ENCODE data around the gene GTF3C2. TPM values are rescaled to one million over a fixed set of nuclear protein-coding genes. Genes with fewer than 3 reads are reported as not detected.
"Not testable (repeated sequence)": the region's sequence is repeated elsewhere in the genome, so short reads cannot be mapped to it uniquely, and the experiment has no call there.

The GTF3C2 gene
- total RNA-seq, 1 donor from 2014 or later: 61.3 TPM

DNA sequence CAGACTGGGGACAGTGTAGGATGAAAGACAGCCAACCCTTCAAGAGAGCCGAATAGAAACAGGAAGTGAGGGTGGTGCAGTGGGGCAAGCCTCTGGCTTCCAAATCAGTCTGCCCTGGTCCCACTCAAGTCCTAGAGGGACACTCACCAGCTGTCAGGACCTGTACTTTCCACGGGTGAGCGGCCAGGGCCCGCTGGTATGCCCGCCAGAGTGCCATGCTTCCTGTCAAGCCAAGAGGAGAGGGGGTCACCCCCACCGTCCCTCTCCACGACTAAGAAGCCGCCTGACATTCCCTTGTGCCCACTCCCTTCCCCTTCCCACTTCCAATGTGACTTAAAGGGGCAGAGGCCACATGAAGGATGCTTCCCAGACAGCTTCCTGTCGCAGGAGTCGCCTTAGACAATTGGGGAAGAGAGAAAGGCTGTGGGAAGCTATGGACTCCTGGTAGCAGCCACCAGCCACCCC lies 34.2 kb downstream of the GTF3C2 start:
- Mint-ChIP-seq H3K4me3 (ENCODE audit: unreplicated experiment) (peak overlapping the region; percentile 92), H3K27me3 (ENCODE audit: low read depth, unreplicated experiment) (no peaks in the 10 kb centered on the region), H3K4me1 (ENCODE audit: low read depth, unreplicated experiment) (peaks cover 16% of the 10 kb centered on the region), H3K9me3 (ENCODE audit: unreplicated experiment) (no peaks in the 10 kb centered on the region), H3K36me3 (ENCODE audit: low read depth, unreplicated experiment) (peaks cover 14% of the 10 kb centered on the region), H3K27ac (ENCODE audit: unreplicated experiment) (peak overlapping the region; percentile 98)
- Histone ChIP-seq H3K4me1 (ENCODE audit: insufficient read depth, low read length) (peaks cover 26% of the 10 kb centered on the region), H3K79me2 (ENCODE audit: insufficient read depth, low read length) (peaks cover 16% of the 10 kb centered on the region), H3K27me3 (ENCODE audit: insufficient read depth, low read length) (no peaks in the 10 kb centered on the region), H3K9me3 (ENCODE audit: insufficient read depth, low read depth, low read length) (no peaks in the 10 kb centered on the region), H2AFZ (ENCODE audit: low read depth, low read length) (peak overlapping the region; percentile 76), H3K36me3 (ENCODE audit: insufficient read depth, low read length) (peaks cover 10% of the 10 kb centered on the region), H3K4me3 (ENCODE audit: insufficient read depth, low read depth, low read length) (peak overlapping the region; percentile 94), H4K20me1 (ENCODE audit: insufficient read depth, low read length) (peaks cover 10% of the 10 kb centered on the region), H3K27ac (ENCODE audit: low read depth, low read length) (peak overlapping the region; percentile 96), H3K4me2 (ENCODE audit: low read length) (peak overlapping the region; percentile 97), H3K9ac (ENCODE audit: low read length) (peak overlapping the region; percentile 99)
- DNase-seq (ENCODE audit: low read depth): no peak
- no peak for TF ChIP-seq EZH2 (IDR thresholded peaks at IDR 0.05; ENCODE audit: insufficient read depth, low read length)
- TF ChIP-seq, protein P1, sequence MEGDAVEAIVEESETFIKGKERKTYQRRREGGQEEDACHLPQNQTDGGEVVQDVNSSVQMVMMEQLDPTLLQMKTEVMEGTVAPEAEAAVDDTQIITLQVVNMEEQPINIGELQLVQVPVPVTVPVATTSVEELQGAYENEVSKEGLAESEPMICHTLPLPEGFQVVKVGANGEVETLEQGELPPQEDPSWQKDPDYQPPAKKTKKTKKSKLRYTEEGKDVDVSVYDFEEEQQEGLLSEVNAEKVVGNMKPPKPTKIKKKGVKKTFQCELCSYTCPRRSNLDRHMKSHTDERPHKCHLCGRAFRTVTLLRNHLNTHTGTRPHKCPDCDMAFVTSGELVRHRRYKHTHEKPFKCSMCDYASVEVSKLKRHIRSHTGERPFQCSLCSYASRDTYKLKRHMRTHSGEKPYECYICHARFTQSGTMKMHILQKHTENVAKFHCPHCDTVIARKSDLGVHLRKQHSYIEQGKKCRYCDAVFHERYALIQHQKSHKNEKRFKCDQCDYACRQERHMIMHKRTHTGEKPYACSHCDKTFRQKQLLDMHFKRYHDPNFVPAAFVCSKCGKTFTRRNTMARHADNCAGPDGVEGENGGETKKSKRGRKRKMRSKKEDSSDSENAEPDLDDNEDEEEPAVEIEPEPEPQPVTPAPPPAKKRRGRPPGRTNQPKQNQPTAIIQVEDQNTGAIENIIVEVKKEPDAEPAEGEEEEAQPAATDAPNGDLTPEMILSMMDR (IDR thresholded peaks at IDR 0.05; ENCODE audit: insufficient read depth, low read depth, low read length): no peak
- no peak for FAIRE-seq

DNA sequence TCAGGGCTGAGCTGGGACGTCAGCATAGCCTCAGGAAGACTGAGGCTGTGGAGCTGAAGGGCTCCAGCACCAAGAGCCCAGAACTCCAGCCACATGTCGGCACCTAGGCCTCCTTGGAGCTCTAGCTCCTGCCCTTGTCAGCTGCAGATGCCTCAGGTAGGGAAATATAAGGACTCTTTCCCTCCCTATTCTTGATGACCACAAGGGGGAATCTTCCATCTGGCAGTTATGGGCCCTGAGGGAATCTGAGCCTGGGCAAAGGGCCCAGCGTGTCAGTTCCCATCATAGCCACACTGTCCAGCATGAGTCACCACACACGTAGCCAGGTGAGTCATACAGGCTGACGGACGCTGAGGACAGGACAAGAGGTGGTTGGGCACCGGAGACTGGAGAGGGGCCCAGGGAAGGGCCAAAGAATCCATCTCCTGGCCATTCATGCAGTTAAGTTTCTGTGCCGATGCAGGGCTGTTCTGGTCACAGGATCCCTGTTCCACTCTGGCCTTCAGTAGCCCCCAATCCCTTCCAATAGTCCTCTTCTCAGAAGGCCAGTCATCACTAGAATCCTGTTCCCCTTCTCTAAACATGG lies 35.5 kb downstream of the GTF3C2 start:
- Mint-ChIP-seq H3K9me3 (ENCODE audit: unreplicated experiment) (no peaks in the 10 kb centered on the region), H3K36me3 (ENCODE audit: low read depth, unreplicated experiment) (peaks cover 7% of the 10 kb centered on the region), H3K27ac (ENCODE audit: unreplicated experiment) (peak overlapping the region; percentile 92), H3K4me3 (ENCODE audit: unreplicated experiment) (peak overlapping the region; percentile 92), H3K27me3 (ENCODE audit: low read depth, unreplicated experiment) (no peaks in the 10 kb centered on the region), H3K4me1 (ENCODE audit: low read depth, unreplicated experiment) (peaks cover 16% of the 10 kb centered on the region)
- H3K4me1 ChIP-seq (ENCODE audit: insufficient read depth, low read length): peaks cover 26% of the 10 kb centered on the region
- H3K9me3 ChIP-seq (ENCODE audit: insufficient read depth, low read depth, low read length): no peaks in the 10 kb centered on the region
- DNase-seq (ENCODE audit: low read depth) (peak; percentile 97), FAIRE-seq (peak; percentile 81)
- no peaks in the 10 kb centered on the region for H3K27me3 ChIP-seq (ENCODE audit: insufficient read depth, low read length)
- H2AFZ ChIP-seq (ENCODE audit: low read depth, low read length): no peak overlapping the region
- peak overlapping the region; percentile 99 for H3K9ac ChIP-seq (ENCODE audit: low read length)
- H3K36me3 ChIP-seq (ENCODE audit: insufficient read depth, low read length): peaks cover 2% of the 10 kb centered on the region
- TF ChIP-seq, protein P1 (IDR thresholded peaks at IDR 0.05; ENCODE audit: insufficient read depth, low read depth, low read length): peak; percentile 59
- no peak for TF ChIP-seq EZH2 (IDR thresholded peaks at IDR 0.05; ENCODE audit: insufficient read depth, low read length)
- H3K4me3 ChIP-seq (ENCODE audit: insufficient read depth, low read depth, low read length): peak overlapping the region; percentile 94
- peaks cover 16% of the 10 kb centered on the region for H3K79me2 ChIP-seq (ENCODE audit: insufficient read depth, low read length)
- H3K27ac ChIP-seq (ENCODE audit: low read depth, low read length): peak overlapping the region; percentile 96
- H4K20me1 ChIP-seq (ENCODE audit: insufficient read depth, low read length): peaks cover 15% of the 10 kb centered on the region
- peak overlapping the region; percentile 97 for H3K4me2 ChIP-seq (ENCODE audit: low read length)

DNA sequence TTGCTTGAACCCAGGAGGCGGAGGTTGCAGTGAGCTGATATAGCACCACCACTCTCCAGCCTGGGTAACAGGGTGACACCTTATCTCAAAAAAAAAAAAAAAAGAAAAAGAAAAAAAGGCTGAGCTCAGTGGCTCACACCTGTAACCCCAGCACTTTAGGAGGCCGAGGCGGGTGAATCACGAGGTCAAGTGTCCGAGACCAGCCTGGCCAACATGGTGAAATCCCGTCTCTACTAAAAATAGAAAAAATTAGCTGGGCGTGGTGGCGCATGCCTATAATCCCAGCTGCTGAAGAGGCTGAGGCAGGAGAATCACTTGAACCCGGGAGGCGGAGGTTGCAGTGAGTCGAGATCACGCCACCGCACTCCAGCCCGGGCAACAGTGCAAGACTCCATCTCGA lies 36.7 kb downstream of the GTF3C2 start:
- FAIRE-seq; H3K4me2 ChIP-seq (ENCODE audit: low read length): not testable (repeated sequence)

More for the DNA sequence above, 36.7 kb downstream of the GTF3C2 start:
- H3K27ac Mint-ChIP-seq (ENCODE audit: unreplicated experiment); H3K36me3 Mint-ChIP-seq (ENCODE audit: low read depth, unreplicated experiment); H3K27me3 ChIP-seq (ENCODE audit: insufficient read depth, low read length); H3K27me3 Mint-ChIP-seq (ENCODE audit: low read depth, unreplicated experiment); H2AFZ ChIP-seq (ENCODE audit: low read depth, low read length); H3K9me3 ChIP-seq (ENCODE audit: insufficient read depth, low read depth, low read length); H3K9me3 Mint-ChIP-seq (ENCODE audit: unreplicated experiment); H3K27ac ChIP-seq (ENCODE audit: low read depth, low read length); H3K4me3 Mint-ChIP-seq (ENCODE audit: unreplicated experiment); H3K4me3 ChIP-seq (ENCODE audit: insufficient read depth, low read depth, low read length); H3K36me3 ChIP-seq (ENCODE audit: insufficient read depth, low read length); DNase-seq (ENCODE audit: low read depth); H3K9ac ChIP-seq (ENCODE audit: low read length): not testable (repeated sequence)
- peaks cover 16% of the 10 kb centered on the region for H3K79me2 ChIP-seq (ENCODE audit: insufficient read depth, low read length)
- H3K4me1 Mint-ChIP-seq (ENCODE audit: low read depth, unreplicated experiment): peaks cover 16% of the 10 kb centered on the region
- peaks cover 26% of the 10 kb centered on the region for H3K4me1 ChIP-seq (ENCODE audit: insufficient read depth, low read length)
- H4K20me1 ChIP-seq (ENCODE audit: insufficient read depth, low read length): peaks cover 21% of the 10 kb centered on the region
